ENCODE results near the gene TRAF3.

GRCh38 chr14:102929241-102930137 lies 152.2 kb downstream of the TRAF3 start:
- TF ChIP-seq, protein P1, sequence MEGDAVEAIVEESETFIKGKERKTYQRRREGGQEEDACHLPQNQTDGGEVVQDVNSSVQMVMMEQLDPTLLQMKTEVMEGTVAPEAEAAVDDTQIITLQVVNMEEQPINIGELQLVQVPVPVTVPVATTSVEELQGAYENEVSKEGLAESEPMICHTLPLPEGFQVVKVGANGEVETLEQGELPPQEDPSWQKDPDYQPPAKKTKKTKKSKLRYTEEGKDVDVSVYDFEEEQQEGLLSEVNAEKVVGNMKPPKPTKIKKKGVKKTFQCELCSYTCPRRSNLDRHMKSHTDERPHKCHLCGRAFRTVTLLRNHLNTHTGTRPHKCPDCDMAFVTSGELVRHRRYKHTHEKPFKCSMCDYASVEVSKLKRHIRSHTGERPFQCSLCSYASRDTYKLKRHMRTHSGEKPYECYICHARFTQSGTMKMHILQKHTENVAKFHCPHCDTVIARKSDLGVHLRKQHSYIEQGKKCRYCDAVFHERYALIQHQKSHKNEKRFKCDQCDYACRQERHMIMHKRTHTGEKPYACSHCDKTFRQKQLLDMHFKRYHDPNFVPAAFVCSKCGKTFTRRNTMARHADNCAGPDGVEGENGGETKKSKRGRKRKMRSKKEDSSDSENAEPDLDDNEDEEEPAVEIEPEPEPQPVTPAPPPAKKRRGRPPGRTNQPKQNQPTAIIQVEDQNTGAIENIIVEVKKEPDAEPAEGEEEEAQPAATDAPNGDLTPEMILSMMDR (IDR thresholded peaks at IDR 0.05; ENCODE audit: borderline replicate concordance, extremely low read depth, low read length, poor library complexity, severe bottlenecking) = no peak
- TF ChIP-seq EZH2 (IDR thresholded peaks at IDR 0.05; ENCODE audit: borderline replicate concordance, low read depth, low read length, severe bottlenecking) = no peak

Data from DND-41 (cell line).